GM19328 (cell line): ENCODE data around the gene LHX3.

ENCODE experiments used
- ATAC-seq: cut with Tn5 transposase; IDR thresholded peaks from one replicate; pipeline ENCODE4 v1.9.1; 2021; ENCODE audit warnings: mild to moderate bottlenecking, moderate library complexity; ENCODE audit not compliant: unreplicated experiment

Gene LHX3

GRCh38 chr9:136228107-136228875, 23.4 kb upstream of the LHX3 start:
- no peak for ATAC-seq

GRCh38 chr9:136226680-136227407, 21.9 kb upstream of the LHX3 start:
- no peak for ATAC-seq

GRCh38 chr9:136225748-136226679, 21.1 kb upstream of the LHX3 start:
- no peak for ATAC-seq

GRCh38 chr9:136225366-136225747, 20.4 kb upstream of the LHX3 start:
- ATAC-seq, result no peak

- ATAC-seq, result no peak
Measured at GRCh38 chr9:136223871-136224640, 19.1 kb upstream of the LHX3 start.

- no peak for ATAC-seq
Measured at GRCh38 chr9:136222906-136223285, 18.0 kb upstream of the LHX3 start.

- no peak for ATAC-seq
Measured at GRCh38 chr9:136222166-136222905, 17.4 kb upstream of the LHX3 start.

DNA sequence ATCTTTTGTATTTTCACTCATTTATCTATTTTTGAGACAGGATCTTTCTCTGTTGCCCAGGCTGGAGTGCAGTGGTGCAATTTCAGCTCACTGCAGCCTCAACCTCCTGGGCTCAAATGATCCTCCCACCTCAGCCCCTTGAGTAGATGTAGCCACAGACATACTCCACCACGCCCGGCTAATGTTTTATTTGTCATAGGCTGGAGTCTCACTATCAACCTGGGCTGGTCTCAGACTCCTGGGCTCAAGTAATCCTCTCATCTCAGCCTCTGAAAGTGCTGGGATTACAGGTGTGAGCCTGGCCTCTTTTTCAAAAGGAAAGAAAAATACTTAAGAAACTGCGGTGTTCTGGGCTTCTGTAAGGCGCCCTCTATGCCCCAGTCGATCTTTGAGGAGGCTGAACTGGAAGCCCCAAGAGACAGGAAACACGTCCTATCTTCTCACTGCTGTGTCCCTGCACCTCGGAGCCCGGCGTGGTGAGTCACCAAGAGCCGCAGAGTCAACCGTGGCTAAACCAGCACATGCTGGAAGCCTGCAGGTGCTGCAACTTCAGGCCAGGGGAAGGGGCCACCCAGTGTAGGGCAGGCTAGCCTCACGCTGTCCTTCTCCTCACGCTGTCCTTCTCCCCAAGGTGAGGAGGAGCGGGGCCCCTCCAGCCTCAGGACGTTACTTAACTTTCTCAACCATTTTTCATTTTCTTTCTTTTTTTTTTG, 15.2 kb upstream of the LHX3 start:
- no peak for ATAC-seq

DNA sequence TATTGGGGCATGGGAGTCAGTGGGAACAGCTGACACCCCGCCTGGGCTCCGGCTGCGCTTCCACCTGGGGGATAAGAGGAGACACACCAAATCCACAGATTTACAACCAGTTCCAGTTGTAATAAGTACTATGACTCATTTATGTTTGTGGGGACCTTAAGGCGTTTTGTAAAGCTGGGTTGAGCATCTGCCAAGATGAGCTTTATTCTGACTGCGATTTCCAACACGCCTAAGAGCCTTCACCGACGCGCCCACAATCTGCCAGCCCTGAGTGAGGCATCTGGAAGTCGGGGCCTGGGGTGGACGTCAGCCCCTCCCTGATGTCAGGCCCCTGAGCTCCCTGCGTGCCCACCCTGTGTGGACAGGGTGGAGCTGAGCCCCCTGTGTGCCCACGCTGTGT, 14.3 kb upstream of the LHX3 start:
- ATAC-seq, result no peak

- no peak for ATAC-seq
Measured at GRCh38 chr9:136218673-136219072, 13.7 kb upstream of the LHX3 start.

- no peak for ATAC-seq
Measured at GRCh38 chr9:136218271-136218670, 13.3 kb upstream of the LHX3 start.

GRCh38 chr9:136216541-136217244, 11.8 kb upstream of the LHX3 start:
- ATAC-seq, result no peak

DNA sequence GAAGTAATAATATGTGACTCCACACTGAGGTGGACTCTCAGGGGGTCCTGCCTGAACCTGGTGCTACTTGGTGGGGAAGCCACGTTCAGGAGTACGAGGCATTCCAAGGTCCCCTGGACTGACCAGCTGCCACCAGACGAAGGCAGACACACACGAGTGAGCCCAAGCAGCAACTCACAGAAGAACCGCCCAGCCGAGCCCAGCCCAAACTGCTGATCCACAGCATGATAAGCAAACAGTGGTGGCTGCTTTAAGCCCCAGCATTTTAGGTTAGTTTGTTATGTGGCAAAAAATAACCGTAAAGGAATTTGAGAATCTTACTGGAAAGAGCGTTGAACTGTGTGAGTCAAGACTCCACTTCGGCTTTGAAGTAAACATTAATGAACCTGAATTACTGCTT, 8.8 kb upstream of the LHX3 start:
- ATAC-seq, result no peak

DNA sequence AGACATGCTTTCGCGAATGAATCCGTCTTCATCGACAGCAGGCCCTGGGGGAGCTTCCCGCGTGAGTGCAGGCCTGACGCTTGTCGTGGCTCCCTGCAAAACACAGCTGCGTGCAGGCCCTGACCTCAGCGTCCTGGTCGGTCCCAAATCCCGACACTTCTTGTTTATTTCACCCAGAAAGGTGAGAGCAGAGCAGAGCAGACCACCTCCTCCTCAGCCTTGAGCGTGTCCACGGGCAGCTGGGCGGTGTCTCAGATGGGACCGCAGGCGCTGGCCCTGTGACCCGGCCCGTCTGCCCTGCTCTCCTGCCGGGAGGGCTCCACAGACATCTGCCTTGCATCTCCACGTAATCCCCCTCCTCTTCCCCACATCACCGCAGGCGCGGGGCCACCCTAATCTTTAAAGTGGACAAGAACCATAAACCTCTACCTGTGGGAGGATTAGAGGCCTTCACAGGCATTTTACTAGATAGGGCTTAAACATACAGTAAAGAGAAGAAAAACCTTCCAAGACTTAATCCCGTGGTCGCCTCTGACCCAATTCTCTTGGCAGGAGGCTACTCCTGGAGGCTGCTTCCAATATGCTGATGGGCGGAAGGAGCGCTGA, 7.5 kb upstream of the LHX3 start:
- no peak for ATAC-seq

DNA sequence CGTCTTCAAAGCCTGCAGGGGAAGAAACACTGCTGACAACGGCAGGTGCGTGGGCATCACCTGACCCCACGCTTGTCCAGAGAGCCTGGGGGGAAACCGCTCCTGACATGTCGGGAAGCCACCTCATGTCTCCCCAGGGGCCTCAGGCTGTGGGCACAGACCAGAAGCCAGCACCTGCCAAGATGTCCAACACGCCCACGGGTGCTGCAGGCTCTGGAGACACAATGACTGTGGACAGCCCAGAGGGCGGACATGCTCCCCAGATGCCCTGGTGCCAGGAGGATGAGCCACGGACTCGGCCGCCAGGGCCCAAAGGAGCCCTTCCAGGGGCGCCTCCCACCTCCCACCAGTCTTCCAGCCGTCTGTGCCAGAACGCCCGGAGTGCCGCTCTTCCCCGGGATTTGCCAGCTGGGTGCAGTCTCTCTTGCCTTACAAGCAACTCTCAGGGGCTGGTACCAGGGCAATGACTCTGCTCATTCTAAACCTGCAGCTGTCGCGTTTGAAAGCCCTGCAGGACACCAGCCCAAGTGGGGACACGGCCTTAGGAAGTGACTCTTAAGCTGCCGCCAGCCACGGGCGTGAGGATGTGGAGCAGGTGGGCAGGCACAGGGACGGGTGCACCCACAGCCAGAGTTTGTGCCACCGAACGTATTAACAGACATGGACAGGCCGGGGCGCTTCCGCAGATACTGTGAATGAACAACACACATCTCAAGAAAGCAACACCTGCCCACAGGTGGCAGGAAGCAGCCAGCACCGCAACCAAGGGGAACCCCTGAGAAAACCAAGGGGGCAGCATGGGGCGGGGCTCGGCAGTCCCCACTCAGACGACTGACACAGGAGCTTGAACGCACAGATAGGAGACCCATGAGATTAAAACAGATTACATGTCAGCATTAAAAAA, 6.8 kb upstream of the LHX3 start:
- no peak for ATAC-seq

DNA sequence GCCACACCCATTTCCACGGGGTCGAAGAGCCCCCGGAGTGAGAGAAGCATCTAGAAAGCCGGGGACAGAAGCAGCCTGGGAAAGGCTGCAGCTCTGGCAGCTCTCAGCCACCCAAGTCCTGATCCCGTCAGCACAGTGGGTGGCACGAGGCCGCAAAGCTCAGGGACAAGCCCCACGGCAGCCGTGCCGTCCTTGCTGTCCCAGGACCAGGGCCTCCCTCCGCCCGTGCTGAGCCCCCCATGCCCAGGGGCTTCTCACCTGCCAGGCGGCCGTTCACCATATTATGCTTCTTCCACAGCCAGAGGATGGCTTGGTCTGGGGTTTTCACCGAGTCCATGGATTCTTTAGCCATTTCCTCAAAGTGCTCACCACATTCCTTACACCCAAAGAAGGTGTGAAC, 6.1 kb upstream of the LHX3 start:
- no peak for ATAC-seq

GRCh38 chr9:136210276-136210675, 5.3 kb upstream of the LHX3 start:
- no peak for ATAC-seq
